IPS-18a (cell line): ENCODE data around the gene PKIG.

Experiments used
- H3K27ac ChIP-seq: one replicate; pipeline ENCODE4 v1.5.1; 2013; ENCODE audit warnings: low read length
- H3K27me3 ChIP-seq: one replicate; pipeline ENCODE4 v1.6.1; 2013; ENCODE audit warnings: mild to moderate bottlenecking, low read length; ENCODE audit not compliant: control insufficient read depth, insufficient read depth
- H3K36me3 ChIP-seq: one replicate; pipeline ENCODE4 v1.6.1; 2013; ENCODE audit warnings: low read depth, low read length; ENCODE audit not compliant: control insufficient read depth
- H3K4me1 ChIP-seq: one replicate; pipeline ENCODE4 v1.6.1; 2013; ENCODE audit warnings: low read depth, low read length; ENCODE audit not compliant: control insufficient read depth
- H3K4me3 ChIP-seq: one replicate; pipeline ENCODE4 v1.5.1; 2013; ENCODE audit warnings: low read length
- H3K9ac ChIP-seq: one replicate; pipeline ENCODE4 v1.6.1; 2013; ENCODE audit warnings: mild to moderate bottlenecking, low read length, moderate library complexity
- H3K9me3 ChIP-seq: one replicate; pipeline ENCODE4 v1.6.1; 2013; ENCODE audit warnings: low read depth, low read length; ENCODE audit not compliant: control insufficient read depth

Gene PKIG

GRCh38 chr20:44597930-44598329, 15.6 kb downstream of the PKIG start:
- Histone ChIP-seq H3K27me3 (no peaks in the 10 kb centered on the region), H3K27ac (no peak overlapping the region), H3K4me3 (no peak overlapping the region), H3K36me3 (no peaks in the 10 kb centered on the region), H3K4me1 (peaks cover 26% of the 10 kb centered on the region), H3K9me3 (no peaks in the 10 kb centered on the region), H3K9ac (no peak overlapping the region)

- Histone ChIP-seq H3K9ac (no peak overlapping the region), H3K9me3 (no peaks in the 10 kb centered on the region), H3K27ac (no peak overlapping the region), H3K36me3 (no peaks in the 10 kb centered on the region), H3K4me1 (peaks cover 26% of the 10 kb centered on the region), H3K27me3 (no peaks in the 10 kb centered on the region), H3K4me3 (no peak overlapping the region)
Observed at GRCh38 chr20:44598423-44599305, 16.3 kb downstream of the PKIG start.

GRCh38 chr20:44599715-44600114, 17.3 kb downstream of the PKIG start:
- Histone ChIP-seq H3K9me3 (no peaks in the 10 kb centered on the region), H3K36me3 (no peaks in the 10 kb centered on the region), H3K4me3 (no peak overlapping the region), H3K27ac (no peak overlapping the region), H3K9ac (no peak overlapping the region), H3K27me3 (no peaks in the 10 kb centered on the region), H3K4me1 (peaks cover 26% of the 10 kb centered on the region)

GRCh38 chr20:44600301-44600700, 17.9 kb downstream of the PKIG start:
- no peak overlapping the region for H3K9ac ChIP-seq

GRCh38 chr20:44600758-44601201, 18.4 kb downstream of the PKIG start:
- Histone ChIP-seq H3K27ac (no peak overlapping the region), H3K36me3 (no peaks in the 10 kb centered on the region), H3K9me3 (no peaks in the 10 kb centered on the region), H3K27me3 (no peaks in the 10 kb centered on the region), H3K9ac (no peak overlapping the region), H3K4me1 (peaks cover 26% of the 10 kb centered on the region), H3K4me3 (no peak overlapping the region)

More at GRCh38 chr20:44600301-44600700, 17.9 kb downstream of the PKIG start:
- H3K36me3 ChIP-seq = no peaks in the 10 kb centered on the region
- H3K27ac ChIP-seq = no peak overlapping the region
- H3K4me1 ChIP-seq = peaks cover 26% of the 10 kb centered on the region
- H3K4me3 ChIP-seq = no peak overlapping the region
- H3K9me3 ChIP-seq = no peaks in the 10 kb centered on the region
- no peaks in the 10 kb centered on the region for H3K27me3 ChIP-seq

- Histone ChIP-seq H3K27me3 (no peaks in the 10 kb centered on the region), H3K9me3 (no peaks in the 10 kb centered on the region), H3K4me1 (peaks cover 23% of the 10 kb centered on the region), H3K9ac (no peak overlapping the region), H3K36me3 (no peaks in the 10 kb centered on the region), H3K4me3 (no peak overlapping the region), H3K27ac (no peak overlapping the region)
Observed at GRCh38 chr20:44601236-44601671, 18.9 kb downstream of the PKIG start.

GRCh38 chr20:44601801-44602204, 19.4 kb downstream of the PKIG start:
- H3K27me3 ChIP-seq = no peaks in the 10 kb centered on the region
- H3K4me1 ChIP-seq = peaks cover 17% of the 10 kb centered on the region
- no peak overlapping the region for H3K27ac ChIP-seq
- no peak overlapping the region for H3K4me3 ChIP-seq
- no peaks in the 10 kb centered on the region for H3K9me3 ChIP-seq
- no peaks in the 10 kb centered on the region for H3K36me3 ChIP-seq
- no peak overlapping the region for H3K9ac ChIP-seq

- H3K27me3 ChIP-seq = no peaks in the 10 kb centered on the region
- H3K9me3 ChIP-seq = no peaks in the 10 kb centered on the region
- no peaks in the 10 kb centered on the region for H3K36me3 ChIP-seq
- no peak overlapping the region for H3K4me3 ChIP-seq
- peaks cover 3% of the 10 kb centered on the region for H3K4me1 ChIP-seq
- no peak overlapping the region for H3K27ac ChIP-seq
- no peak overlapping the region for H3K9ac ChIP-seq
Observed at GRCh38 chr20:44603327-44603726, 20.9 kb downstream of the PKIG start.

- no peaks in the 10 kb centered on the region for H3K27me3 ChIP-seq
- H3K9ac ChIP-seq = no peak overlapping the region
- no peak overlapping the region for H3K27ac ChIP-seq
- no peak overlapping the region for H3K4me3 ChIP-seq
- H3K9me3 ChIP-seq = no peaks in the 10 kb centered on the region
- no peaks in the 10 kb centered on the region for H3K36me3 ChIP-seq
- H3K4me1 ChIP-seq = peaks cover 4% of the 10 kb centered on the region
Observed at GRCh38 chr20:44606725-44607441, 24.5 kb downstream of the PKIG start.

GRCh38 chr20:44609006-44609515, 26.7 kb downstream of the PKIG start:
- Histone ChIP-seq H3K27ac (no peak overlapping the region), H3K27me3 (no peaks in the 10 kb centered on the region), H3K9ac (no peak overlapping the region), H3K36me3 (no peaks in the 10 kb centered on the region), H3K4me1 (peaks cover 4% of the 10 kb centered on the region), H3K4me3 (no peak overlapping the region), H3K9me3 (no peaks in the 10 kb centered on the region)

GRCh38 chr20:44609516-44610312, 27.3 kb downstream of the PKIG start:
- no peak overlapping the region for H3K27ac ChIP-seq
- no peaks in the 10 kb centered on the region for H3K27me3 ChIP-seq
- H3K9ac ChIP-seq = no peak overlapping the region
- no peaks in the 10 kb centered on the region for H3K9me3 ChIP-seq
- no peak overlapping the region for H3K4me3 ChIP-seq
- no peaks in the 10 kb centered on the region for H3K36me3 ChIP-seq
- H3K4me1 ChIP-seq = peaks cover 4% of the 10 kb centered on the region
